H1 (cell line): ENCODE measurements around the gene FKBP8. TPM values are rescaled to one million over a fixed set of nuclear protein-coding genes. Genes with fewer than 3 reads are reported as not detected.

Source experiments
- CTCF ChIA-PET: fragments of 300-600 bp; sonication (Branson Sonifier 250); formaldehyde crosslinking; loops from one replicate; lab custom pipeline; 2021; ENCODE audit not compliant: partially characterized antibody; lab: Charles Lee
- POLR2A ChIA-PET: fragments of 300-600 bp; sonication (Branson Sonifier 250); formaldehyde crosslinking; loops from one replicate; lab custom pipeline; 2021; ENCODE audit warnings: inconsistent platforms; ENCODE audit not compliant: partially characterized antibody; lab: Charles Lee
- DNase-seq, 2 experiments: peaks; one replicate each; pipeline versions ENCODE4 v3.0.0 to v3.0.0-alpha.2; 2010 to 2022; ENCODE audit warnings: low spot score in 2 of 2, low read depth in 1 of 2, mixed read lengths in 1 of 2
- FAIRE-seq: peaks from 2 replicates; lab custom pipeline; 2011; peaks lifted over from hg19 to GRCh38; lab: Jason Lieb, UNC
- H2AFZ ChIP-seq: 2 replicates; pipeline ENCODE4 v1.8.1; 2012; ENCODE audit warnings: low read length, inconsistent platforms
- H2AK5ac ChIP-seq: 2 replicates; pipeline ENCODE4 v1.6.1; 2013; ENCODE audit warnings: low read depth, low read length
- H2BK120ac ChIP-seq: replicated peaks from 2 replicates; pipeline ENCODE3; 2013; ENCODE audit warnings: low read depth, low read length, inconsistent platforms
- H2BK12ac ChIP-seq: 2 replicates; pipeline ENCODE4 v1.6.1; 2013; ENCODE audit warnings: low read depth, low read length
- H2BK15ac ChIP-seq: 2 replicates; pipeline ENCODE4 v1.6.1; 2013; ENCODE audit warnings: low read length
- H2BK20ac ChIP-seq: 2 replicates; pipeline ENCODE4 v1.6.1; 2013; ENCODE audit warnings: low read length
- H2BK5ac ChIP-seq: 2 replicates; pipeline ENCODE4 v1.6.1; 2013; ENCODE audit warnings: low read depth, low read length
- H3K14ac ChIP-seq: 2 replicates; pipeline ENCODE4 v1.6.1; 2013; ENCODE audit warnings: inconsistent platforms; ENCODE audit not compliant: insufficient read length
- H3K18ac ChIP-seq: 2 replicates; pipeline ENCODE4 v1.6.1; 2013; ENCODE audit warnings: low read length; ENCODE audit errors: extremely low read depth
- H3K23ac ChIP-seq: 2 replicates; pipeline ENCODE4 v1.6.1; 2013; ENCODE audit warnings: inconsistent platforms; ENCODE audit not compliant: insufficient read length
- H3K23me2 ChIP-seq: 2 replicates; pipeline ENCODE4 v1.6.1; 2013; ENCODE audit warnings: low read depth, low read length
- H3K27ac ChIP-seq: 2 replicates; pipeline ENCODE4 v1.6.1; 2011; ENCODE audit warnings: low read depth, low read length, inconsistent platforms
- H3K27me3 ChIP-seq, 4 experiments: replicated peaks in 1 of 4; 1 replicate in 1 of 4; 2 replicates in 3 of 4; pipeline versions ENCODE4 v1.6.1 to v1.8.1; 2011 to 2013; ENCODE audit warnings: low read length in 3 of 4, mild to moderate bottlenecking in 3 of 4, inconsistent platforms in 2 of 4, mixed read lengths in 2 of 4, moderate library complexity in 1 of 4; ENCODE audit not compliant: control insufficient read depth in 3 of 4, insufficient read depth in 3 of 4; ENCODE audit errors: extremely low read depth in 1 of 4
- H3K36me3 ChIP-seq, 4 experiments: 2 replicates each; pipeline versions ENCODE4 v1.6.1 to v1.8.1; 2011 to 2013; ENCODE audit warnings: mild to moderate bottlenecking in 4 of 4, low read length in 3 of 4, moderate library complexity in 2 of 4, control low read depth in 1 of 4, inconsistent platforms in 1 of 4; ENCODE audit not compliant: insufficient read depth in 4 of 4, control insufficient read depth in 2 of 4
- H3K4ac ChIP-seq: replicated peaks from 2 replicates; pipeline ENCODE3; 2013; ENCODE audit warnings: low read length, low read depth, mixed read lengths, inconsistent platforms; ENCODE audit not compliant: insufficient read length
- H3K4me1 ChIP-seq, 4 experiments: replicated peaks in 1 of 4; 1 replicate in 1 of 4; 2 replicates in 3 of 4; pipeline versions ENCODE4 v1.6.1 to v1.8.1; 2011 to 2013; ENCODE audit warnings: low read length in 3 of 4, inconsistent platforms in 2 of 4, mixed read lengths in 1 of 4; ENCODE audit not compliant: insufficient read depth in 4 of 4, control insufficient read depth in 3 of 4
- H3K4me2 ChIP-seq, 2 experiments: 2 replicates each; pipeline versions ENCODE4 v1.6.1 to v1.8.1; 2011 to 2013; ENCODE audit warnings: low read depth in 2 of 2, low read length in 2 of 2, control low read depth in 1 of 2, inconsistent platforms in 1 of 2, mild to moderate bottlenecking in 1 of 2; ENCODE audit not compliant: insufficient read depth in 1 of 2
- H3K4me3 ChIP-seq, 4 experiments: fragments of 200-600, 300-600 bp in 1 of 4; sonication (generic), shearing (Covaris generic), sonication (Bioruptor Twin) in 1 of 4; 2 replicates each; pipeline versions ENCODE4 v1.5.1 to v1.8.1; 2011 to 2016; ENCODE audit warnings: low read length in 4 of 4, low read depth in 3 of 4, control low read depth in 2 of 4, inconsistent platforms in 2 of 4, mild to moderate bottlenecking in 2 of 4, mixed read lengths in 1 of 4, moderate library complexity in 1 of 4; ENCODE audit not compliant: insufficient read depth in 2 of 4; ENCODE audit errors: extremely low read depth in 1 of 4
- H3K56ac ChIP-seq: replicated peaks from 2 replicates; pipeline ENCODE3; 2013; ENCODE audit warnings: low read depth, mild to moderate bottlenecking, mixed read lengths, low read length, inconsistent platforms; ENCODE audit not compliant: insufficient read length
- H3K79me1 ChIP-seq: 2 replicates; pipeline ENCODE4 v1.6.1; 2013; ENCODE audit warnings: low read depth, low read length, control low read depth
- H3K79me2 ChIP-seq, 2 experiments: 2 replicates each; pipeline versions ENCODE4 v1.6.1 to v1.8.1; 2012 to 2013; ENCODE audit warnings: low read length in 2 of 2, mild to moderate bottlenecking in 2 of 2, inconsistent platforms in 1 of 2; ENCODE audit not compliant: insufficient read depth in 2 of 2, control insufficient read depth in 1 of 2
- H3K9ac ChIP-seq, 4 experiments: replicated peaks in 1 of 4; 1 replicate in 1 of 4; 2 replicates in 3 of 4; pipeline versions ENCODE4 v1.6.1 to v1.8.1; 2011 to 2013; ENCODE audit warnings: low read depth in 3 of 4, low read length in 3 of 4, control low read depth in 2 of 4, mild to moderate bottlenecking in 2 of 4, moderate library complexity in 2 of 4, inconsistent platforms in 1 of 4; ENCODE audit errors: extremely low read depth in 1 of 4
- H3K9me3 ChIP-seq, 2 experiments: 2 replicates each; pipeline versions ENCODE4 v1.6.1 to v1.8.1; 2012 to 2013; ENCODE audit warnings: mild to moderate bottlenecking in 2 of 2, moderate library complexity in 2 of 2, control low read depth in 1 of 2, inconsistent platforms in 1 of 2, low read depth in 1 of 2, low read length in 1 of 2, mixed read lengths in 1 of 2; ENCODE audit not compliant: insufficient read depth in 2 of 2
- H4K20me1 ChIP-seq, 2 experiments: replicated peaks in 1 of 2; 2 replicates each; pipeline versions ENCODE3 to v1.8.1; 2011 to 2013; ENCODE audit warnings: inconsistent platforms in 2 of 2, low read length in 2 of 2, mild to moderate bottlenecking in 1 of 2; ENCODE audit not compliant: insufficient read depth in 2 of 2, control insufficient read depth in 1 of 2
- H4K5ac ChIP-seq: 2 replicates; pipeline ENCODE4 v1.6.1; 2013; ENCODE audit warnings: low read length, low read depth, mixed read lengths, inconsistent platforms; ENCODE audit not compliant: insufficient read length
- H4K8ac ChIP-seq: 2 replicates; pipeline ENCODE4 v1.8.0; 2013; ENCODE audit warnings: mild to moderate bottlenecking, moderate library complexity, low read length, inconsistent platforms; ENCODE audit not compliant: insufficient read depth; ENCODE audit errors: extremely low read depth
- H4K91ac ChIP-seq: replicated peaks from 2 replicates; pipeline ENCODE3; 2013; ENCODE audit warnings: low read length, mixed read lengths, inconsistent platforms; ENCODE audit not compliant: insufficient read length
- HDAC2 ChIP-seq, 2 experiments: fragments of 300-600 bp in 1 of 2; sonication (generic) in 1 of 2; IDR thresholded peaks; 2 replicates each; pipeline ENCODE4 v1.6.1; 2011 to 2012; ENCODE audit warnings: low read depth in 2 of 2, low read length in 2 of 2, mild to moderate bottlenecking in 2 of 2, moderate library complexity in 2 of 2, borderline replicate concordance in 1 of 2, inconsistent platforms in 1 of 2
- JUND ChIP-seq: IDR thresholded peaks from 2 replicates; pipeline ENCODE4 v1.6.1; 2011; ENCODE audit warnings: mild to moderate bottlenecking, improper control_type of control experiment, low read length
- KDM1A ChIP-seq: fragments of 200-600, 300-600 bp; sonication (generic); IDR thresholded peaks from 2 replicates; pipeline ENCODE4 v1.7.1; 2016; ENCODE audit warnings: mild to moderate bottlenecking, low read length, borderline replicate concordance
- KDM5A ChIP-seq: fragments of 200-600 bp; IDR thresholded peaks from 2 replicates; pipeline ENCODE4 v1.7.1; 2012; ENCODE audit warnings: mild to moderate bottlenecking, low read length, inconsistent platforms, mixed read lengths
- NRF1 ChIP-seq: IDR thresholded peaks from 2 replicates; pipeline ENCODE4 v1.6.1; 2011; ENCODE audit warnings: mild to moderate bottlenecking, low read depth, low read length, improper control_type of control experiment
- RBBP5 ChIP-seq: IDR thresholded peaks from 2 replicates; pipeline ENCODE4 v1.7.1; 2012; ENCODE audit warnings: low read depth, mild to moderate bottlenecking, inconsistent platforms, low read length, moderate library complexity, borderline replicate concordance
- WGBS, 2 experiments: shearing (Covaris generic) in 1 of 2; methylation state at CpG; one replicate each; pipeline versions ENCODE4 v1.1.6 to v1.1.7; 2013 to 2015; ENCODE audit warnings: low lambda C conversion rate in 2 of 2, mixed read lengths in 2 of 2, inconsistent platforms in 1 of 2, low coverage in 1 of 2, missing lambda C conversion rate in 1 of 2; ENCODE audit not compliant: insufficient replicate concordance in 2 of 2, insufficient coverage in 1 of 2, insufficient read length in 1 of 2; ENCODE audit errors: extremely low coverage in 1 of 2, missing lambda C conversion rate in 1 of 2; 5-methylcytosine and 5-hydroxymethylcytosine counted together
- polyA plus RNA-seq, 7 experiments: library from polyadenylated mRNA; depleted of rRNA in 3 of 7; stranded (reverse) in 5 of 7; unstranded in 2 of 7; fragments of >200 nt in 5 of 7; fragments of 200-250 nt in 2 of 7; gene quantifications; 1 replicate in 5 of 7; 2 replicates in 1 of 7; 4 replicates in 1 of 7; pipeline versions ENCODE4 v1.2.1 to v1.2.3, GENCODE V29; 2011 to 2013; ENCODE audit warnings: missing spikeins in 2 of 7, mixed read lengths in 2 of 7
- total RNA-seq: library from RNA; stranded (reverse); fragmentation: NEBNext Ultra II Directional; extraction: Animal tissue kit (Norgen Biotek cat#: 25700); gene quantifications from 2 replicates; pipeline ENCODE4 v1.2.1, GENCODE V29; 2021

Gene FKBP8
- total and polyA plus RNA-seq, 2 of the 8 experiments (the other 6 are each of a cell fraction or from before 2014, with no cell fraction given) = 264 to 309 TPM

DNA sequence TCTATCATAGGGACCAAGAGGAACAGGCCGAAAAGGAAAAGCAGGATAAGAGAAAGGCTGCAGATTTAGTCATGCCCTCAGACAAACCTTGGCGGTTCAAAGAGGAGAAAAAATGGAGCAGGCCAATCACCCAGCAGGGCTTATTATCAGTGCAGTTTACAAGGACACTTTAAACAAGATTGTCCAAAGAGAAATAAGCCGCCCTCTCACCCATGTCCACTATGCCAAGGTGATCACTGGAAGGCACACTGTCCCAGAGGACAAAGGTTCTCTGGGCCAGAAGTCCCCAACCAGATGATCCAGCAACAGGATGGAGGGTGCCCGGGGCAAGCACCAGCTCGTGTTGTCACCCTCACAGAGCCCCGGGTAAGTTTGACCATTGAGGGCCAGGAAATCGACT, 36.9 kb upstream of the FKBP8 start:
- no peak overlapping the region for H3K4me3 ChIP-seq
- WGBS, 2 experiments = 85% methylated on average over 7 of the region's 7 CpGs; no CpG with 5 or more reads in 1 of the 2 experiments
- no peak overlapping the region for H2BK12ac ChIP-seq
- H3K27me3 ChIP-seq = no peaks in the 10 kb centered on the region
- H3K36me3 ChIP-seq = peaks cover 5 to 22% (median 11%) of the 10 kb centered on the region in 4 experiments; a peak in 7 of 8 replicates
- H3K56ac ChIP-seq = no peak overlapping the region
- no peak overlapping the region for H4K91ac ChIP-seq
- H2BK15ac ChIP-seq = no peak overlapping the region
- H2AK5ac ChIP-seq = no peak overlapping the region
- H2AFZ ChIP-seq = no peak overlapping the region
- H3K9ac ChIP-seq = no peak overlapping the region
- no peaks in the 10 kb centered on the region for H3K23me2 ChIP-seq
- no peak overlapping the region for H3K14ac ChIP-seq
- no peak overlapping the region for H4K5ac ChIP-seq
- ChIA-PET POLR2A (interaction anchor here (0.9 to 4.1 kb wide), 6 partner anchors 8 to 43 kb away, joined by 3 to 33 read pairs (median 4); partner anchors contain the start of genes REX1BD and UBA52), CTCF (interaction anchor here (0.9 to 1.8 kb wide), 5 partner anchors 9 to 114 kb away, joined by 3 to 5 read pairs (median 4); partner anchors contain the start of gene REX1BD)
- no peak for FAIRE-seq
- H3K79me1 ChIP-seq = no peaks in the 10 kb centered on the region
- H3K23ac ChIP-seq = no peak overlapping the region
- no peak overlapping the region for H4K8ac ChIP-seq
- no peaks in the 10 kb centered on the region for H3K4me1 ChIP-seq
- no peak for DNase-seq
- H2BK120ac ChIP-seq = no peak overlapping the region
- H3K4me2 ChIP-seq = no peak overlapping the region
- no peak overlapping the region for H3K27ac ChIP-seq
- H3K18ac ChIP-seq = no peak overlapping the region
- TF ChIP-seq RBBP5 (no peak), HDAC2 (IDR thresholded peaks at IDR 0.05; ENCODE audit: borderline replicate concordance in 1 of 2, low read depth in 2 of 2, low read length in 2 of 2) (no peak), JUND (no peak), NRF1 (no peak), KDM1A (no peak), KDM5A (no peak)
- H3K4ac ChIP-seq = no peak overlapping the region
- H2BK20ac ChIP-seq = no peak overlapping the region
- no peaks in the 10 kb centered on the region for H3K79me2 ChIP-seq
- H3K9me3 ChIP-seq = no peaks in the 10 kb centered on the region
- H2BK5ac ChIP-seq = no peak overlapping the region
- peaks cover 2 to 7% of the 10 kb centered on the region in 2 experiments for H4K20me1 ChIP-seq
